Stimulated activated CD8-positive, alpha-beta memory T cell treated with anti-CD3 and anti-CD28 coated beads, Interleukin-12 subunit alpha, Interleukin-12 subunit beta, amount 100 ng/mL, for 1 hour (primary cell): ENCODE data around the gene KIAA0513.

Source experiments
- DNase-seq: peaks from one replicate; pipeline ENCODE4 v3.0.0-alpha.2; 2020; ENCODE audit warnings: low read depth

Gene KIAA0513

GRCh38 chr16:85027349-85027957, at the start of gene KIAA0513:
Gene KIAA0513, plus strand, starts transcription at chr16:85027795. Its CDS starts 39,277 bp downstream, at chr16:85067072.
- peak; percentile 94 for DNase-seq

GRCh38 chr16:84979516-84979915, 48.1 kb upstream of the KIAA0513 start:
- DNase-seq, result no peak

- no peak for DNase-seq
These were observed 45.2 kb upstream of the KIAA0513 start for GRCh38 chr16:84982434-84982833.

- no peak for DNase-seq
These were observed 42.2 kb upstream of the KIAA0513 start for GRCh38 chr16:84985079-84986065.

GRCh38 chr16:84986102-84986501, 41.5 kb upstream of the KIAA0513 start:
- no peak for DNase-seq

GRCh38 chr16:84986879-84987278, 40.7 kb upstream of the KIAA0513 start:
- no peak for DNase-seq

- no peak for DNase-seq
These were observed 39.1 kb upstream of the KIAA0513 start for GRCh38 chr16:84988328-84989080.

- no peak for DNase-seq
These were observed 37.6 kb upstream of the KIAA0513 start for GRCh38 chr16:84989749-84990620.

GRCh38 chr16:84990782-84991181, 36.8 kb upstream of the KIAA0513 start:
- DNase-seq, result no peak

- no peak for DNase-seq
These were observed 34.9 kb upstream of the KIAA0513 start for GRCh38 chr16:84992717-84993075.

- DNase-seq, result no peak
These were observed 33.7 kb upstream of the KIAA0513 start for GRCh38 chr16:84993926-84994325.

- no peak for DNase-seq
These were observed 31.9 kb upstream of the KIAA0513 start for GRCh38 chr16:84995663-84996062.

- DNase-seq, result no peak
These were observed 31.2 kb upstream of the KIAA0513 start for GRCh38 chr16:84996365-84996764.

- DNase-seq, result no peak
These were observed 28.4 kb upstream of the KIAA0513 start for GRCh38 chr16:84999200-84999599.

GRCh38 chr16:84999857-85000480, 27.6 kb upstream of the KIAA0513 start:
- no peak for DNase-seq

GRCh38 chr16:85002099-85002541, 25.5 kb upstream of the KIAA0513 start:
- DNase-seq, result no peak

GRCh38 chr16:85002608-85003007, 25.0 kb upstream of the KIAA0513 start:
- no peak for DNase-seq

- DNase-seq, result no peak
These were observed 24.5 kb upstream of the KIAA0513 start for GRCh38 chr16:85003076-85003475.

GRCh38 chr16:85003725-85004586, 23.6 kb upstream of the KIAA0513 start:
- DNase-seq, result no peak

GRCh38 chr16:85004587-85005205, 22.9 kb upstream of the KIAA0513 start:
- no peak for DNase-seq
